HepG2 (cell line): ENCODE measurements around the gene RPS6KC1. TPM values are rescaled to one million over a fixed set of nuclear protein-coding genes. Genes with fewer than 3 reads are reported as not detected.
A peak's percentile ranks its signal among the peaks of the same experiment; 100 is the strongest.

Source experiments
- ATF3 ChIP-seq: sonication (generic); formaldehyde crosslinking; IDR thresholded peaks from 2 replicates; pipeline ENCODE4 v1.4.0; 2020; ENCODE audit warnings: missing genetic modification reagents
- BCLAF1 ChIP-seq: fragments of 450-650 bp; IDR thresholded peaks from 2 replicates; pipeline ENCODE4 v1.6.1; 2017; ENCODE audit warnings: mild to moderate bottlenecking
- DRAP1 ChIP-seq: IDR thresholded peaks from 2 replicates; pipeline ENCODE4 v1.6.1; 2016; ENCODE audit warnings: missing genetic modification reagents, missing compliant biosample characterization
- GZF1 ChIP-seq: sonication (generic); formaldehyde crosslinking; IDR thresholded peaks from 2 replicates; pipeline ENCODE4 v1.5.1; 2020; ENCODE audit warnings: mild to moderate bottlenecking, missing genetic modification reagents
- HDAC2 ChIP-seq: sonication (generic); formaldehyde crosslinking; IDR thresholded peaks from 2 replicates; pipeline ENCODE4 v1.4.0; 2020; ENCODE audit warnings: missing genetic modification reagents
- HDAC6 ChIP-seq: fragments of 200-600 bp; sonication (generic); IDR thresholded peaks from 2 replicates; pipeline ENCODE4 v1.7.0; 2017; ENCODE audit warnings: mild to moderate bottlenecking, antibody characterized with exemption, low read length, low read depth
- HOXA3 ChIP-seq: sonication (generic); formaldehyde crosslinking; IDR thresholded peaks from 2 replicates; pipeline ENCODE4 v1.5.0; 2020; ENCODE audit warnings: missing genetic modification reagents
- KLF6 ChIP-seq: IDR thresholded peaks from 2 replicates; pipeline ENCODE4 v1.8.0; 2016; ENCODE audit warnings: missing biosample characterization, missing genetic modification reagents
- NFATC3 ChIP-seq: sonication (generic); formaldehyde crosslinking; IDR thresholded peaks from 2 replicates; pipeline ENCODE4 v1.5.1; 2020; ENCODE audit warnings: mild to moderate bottlenecking, missing genetic modification reagents
- NFKBIZ ChIP-seq: IDR thresholded peaks from 2 replicates; pipeline ENCODE4 v1.6.1; 2018; ENCODE audit warnings: missing genetic modification reagents, missing compliant biosample characterization
- NFRKB ChIP-seq: fragments of 450-650 bp; IDR thresholded peaks from 2 replicates; pipeline ENCODE4 v1.6.1; 2017
- PPARG ChIP-seq: conservative IDR thresholded peaks from 2 replicates; pipeline ENCODE4 v1.6.1; 2016; ENCODE audit warnings: missing biosample characterization, missing genetic modification reagents
- SNAPC5 ChIP-seq: sonication (generic); formaldehyde crosslinking; IDR thresholded peaks from 2 replicates; pipeline ENCODE4 v1.8.1; 2023; ENCODE audit warnings: mild to moderate bottlenecking, missing genetic modification reagents, borderline replicate concordance
- TP53 ChIP-seq: sonication (generic); formaldehyde crosslinking; conservative IDR thresholded peaks from 2 replicates; pipeline ENCODE4 v1.4.0; 2020; ENCODE audit warnings: missing genetic modification reagents
- ZBED4 ChIP-seq: sonication (generic); formaldehyde crosslinking; IDR thresholded peaks from 2 replicates; pipeline ENCODE4 v1.4.0; 2020; ENCODE audit warnings: missing genetic modification reagents, borderline replicate concordance
- ZNF160 ChIP-seq: sonication (generic); formaldehyde crosslinking; IDR thresholded peaks from 2 replicates; pipeline ENCODE4 v1.8.0; 2022; ENCODE audit warnings: mild to moderate bottlenecking, inconsistent platforms, missing genetic modification reagents
- ZNF296 ChIP-seq: sonication (generic); formaldehyde crosslinking; conservative IDR thresholded peaks from 2 replicates; pipeline ENCODE4 v1.5.0; 2020; ENCODE audit warnings: mild to moderate bottlenecking, missing genetic modification reagents
- ZNF572 ChIP-seq: sonication (generic); formaldehyde crosslinking; IDR thresholded peaks from 2 replicates; pipeline ENCODE4 v1.5.1; 2020; ENCODE audit warnings: mild to moderate bottlenecking, missing genetic modification reagents
- ZNF597 ChIP-seq: sonication (generic); formaldehyde crosslinking; IDR thresholded peaks from 2 replicates; pipeline ENCODE4 v1.5.0; 2020; ENCODE audit warnings: missing genetic modification reagents
- ZNF704 ChIP-seq: sonication (generic); formaldehyde crosslinking; IDR thresholded peaks from 2 replicates; pipeline ENCODE4 v1.8.1; 2023; ENCODE audit warnings: mild to moderate bottlenecking, inconsistent platforms, moderate library complexity, missing genetic modification reagents, borderline replicate concordance
- ZNF891 ChIP-seq: sonication (generic); formaldehyde crosslinking; IDR thresholded peaks from 2 replicates; pipeline ENCODE4 v1.5.0; 2020; ENCODE audit warnings: mild to moderate bottlenecking, missing genetic modification reagents
- polyA plus RNA-seq, 8 experiments: library from polyadenylated mRNA; depleted of rRNA in 3 of 8; stranded (reverse) in 7 of 8; unstranded in 1 of 8; fragments of >200 nt; fragmentation: Illumina TruSeq in 4 of 8; extraction: Trizol in 4 of 8; gene quantifications; 2 replicates each; pipeline versions ENCODE4 v1.2.1 to v1.2.3, GENCODE V29; 2011 to 2016; ENCODE audit warnings: low read depth in 4 of 8, missing spikeins in 1 of 8, mixed read lengths in 1 of 8; ENCODE audit not compliant: insufficient read depth in 1 of 8
- total RNA-seq, 5 experiments: library from RNA; depleted of rRNA; stranded (reverse); fragments of >200 nt; fragmentation: Illumina TruSeq; extraction: Trizol; gene quantifications; 2 replicates each; pipeline ENCODE4 v1.2.3, GENCODE V29; 2016; ENCODE audit warnings: low read depth in 1 of 5

RPS6KC1 gene
- total and polyA plus RNA-seq, 2 of the 13 experiments (the other 11 are each of a cell fraction or from before 2014, with no cell fraction given), result 11.0 to 25.2 TPM

GRCh38 chr1:213057264-213058059 is 6.4 kb downstream of the RPS6KC1 start (continued):
- no peak for TF ChIP-seq SNAPC5 (CRISPR knock-in tag)
- TF ChIP-seq ZNF891 (CRISPR knock-in tag), result no peak
- TF ChIP-seq ZNF704 (CRISPR knock-in tag), result no peak
- TF ChIP-seq ZNF296, result no peak
- TF ChIP-seq NFRKB, result no peak
- no peak for TF ChIP-seq KLF6 (CRISPR knock-in tag)
- TF ChIP-seq PPARG (CRISPR knock-in tag), result no peak
- no peak for TF ChIP-seq GZF1 (CRISPR knock-in tag)
- no peak for TF ChIP-seq ZNF572 (CRISPR knock-in tag)
- no peak for TF ChIP-seq ATF3
- TF ChIP-seq ZBED4 (CRISPR knock-in tag), result no peak
- no peak for TF ChIP-seq DRAP1 (CRISPR knock-in tag)
- no peak for TF ChIP-seq ZNF160
- no peak for TF ChIP-seq TP53 (CRISPR knock-in tag)
- no peak for TF ChIP-seq HDAC6
- no peak for TF ChIP-seq ZNF597 (CRISPR knock-in tag)
- 0 out of 2 replicates have a peak, but pooled peaks have one; percentile 15 for TF ChIP-seq HOXA3 (CRISPR knock-in tag)
- TF ChIP-seq NFKBIZ (CRISPR knock-in tag), result no peak
- no peak for TF ChIP-seq BCLAF1
- TF ChIP-seq NFATC3, result no peak
- TF ChIP-seq HDAC2 (CRISPR knock-in tag), result peak; percentile 32; the same call in 1 of the 2 replicates
